ENCODE results near the gene AHRR.
"Not testable (repeated sequence)": the region's sequence is repeated elsewhere in the genome, so short reads cannot be mapped to it uniquely, and the experiment has no call there.

The AHRR gene

GRCh38 chr5:464446-464842, 142.9 kb downstream of the AHRR start:
- no peak for FAIRE-seq

GRCh38 chr5:464843-465590, 143.5 kb downstream of the AHRR start:
- FAIRE-seq, result no peak

GRCh38 chr5:465591-466403, 144.3 kb downstream of the AHRR start:
- FAIRE-seq, result no peak

GRCh38 chr5:466661-467310, 145.3 kb downstream of the AHRR start:
- no peak for FAIRE-seq

- FAIRE-seq, result no peak
Measured at GRCh38 chr5:468401-468800, 146.9 kb downstream of the AHRR start.

- no peak for FAIRE-seq
Measured at GRCh38 chr5:469752-470483, 148.4 kb downstream of the AHRR start.

GRCh38 chr5:470961-471749, 149.6 kb downstream of the AHRR start:
- FAIRE-seq, result no peak

- no peak for FAIRE-seq
Measured at GRCh38 chr5:471750-472058, 150.2 kb downstream of the AHRR start.

GRCh38 chr5:472076-472655, 150.7 kb downstream of the AHRR start:
- no peak for FAIRE-seq

- no peak for FAIRE-seq
Measured at GRCh38 chr5:472656-473550, 151.4 kb downstream of the AHRR start.

- no peak for FAIRE-seq
Measured at GRCh38 chr5:473551-474192, 152.2 kb downstream of the AHRR start.

- not testable (repeated sequence) for FAIRE-seq
Measured at GRCh38 chr5:474232-474839, 152.8 kb downstream of the AHRR start.

- no peak for FAIRE-seq
Measured at GRCh38 chr5:474840-475661, 153.5 kb downstream of the AHRR start.

- FAIRE-seq, result no peak
Measured at GRCh38 chr5:475704-476101, 154.2 kb downstream of the AHRR start.

GRCh38 chr5:476102-476813, 154.7 kb downstream of the AHRR start:
- no peak for FAIRE-seq

- FAIRE-seq, result no peak
Measured at GRCh38 chr5:476814-477175, 155.3 kb downstream of the AHRR start.

- no peak for FAIRE-seq
Measured at GRCh38 chr5:477247-477646, 155.7 kb downstream of the AHRR start.

GRCh38 chr5:477871-478270, 156.4 kb downstream of the AHRR start:
- FAIRE-seq, result no peak
